ENCODE measurements around the gene SMAP1.

DNA sequence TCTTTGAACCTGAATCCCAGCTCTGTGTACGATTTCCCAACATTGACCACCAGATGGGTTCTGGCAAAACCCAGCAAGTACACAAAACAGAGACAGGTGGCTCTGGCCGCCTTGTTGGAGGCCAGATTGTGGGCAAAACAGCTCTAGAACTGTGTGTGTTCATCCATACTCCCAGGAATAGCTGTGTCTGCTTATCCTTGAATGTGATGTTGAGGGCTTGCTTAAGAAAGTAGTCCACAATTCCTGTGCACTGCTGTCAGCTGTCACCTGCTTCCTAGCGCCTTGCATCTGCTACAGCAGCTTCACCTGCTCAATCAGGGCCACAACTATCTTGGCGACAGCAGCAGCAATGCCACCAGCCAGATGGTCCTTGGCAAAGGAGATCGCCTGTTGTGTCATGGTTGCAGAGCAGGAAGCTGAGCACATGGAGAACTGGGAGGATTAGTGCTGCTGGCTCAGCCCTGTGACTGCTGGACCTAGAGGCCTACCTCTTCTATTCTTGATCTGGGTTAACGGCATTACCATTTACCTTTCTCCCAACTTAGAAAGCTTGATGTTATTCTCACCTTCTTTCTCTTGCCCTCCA is 3.7 kb upstream of the SMAP1 start:
- TF ChIP-seq, protein P1, sequence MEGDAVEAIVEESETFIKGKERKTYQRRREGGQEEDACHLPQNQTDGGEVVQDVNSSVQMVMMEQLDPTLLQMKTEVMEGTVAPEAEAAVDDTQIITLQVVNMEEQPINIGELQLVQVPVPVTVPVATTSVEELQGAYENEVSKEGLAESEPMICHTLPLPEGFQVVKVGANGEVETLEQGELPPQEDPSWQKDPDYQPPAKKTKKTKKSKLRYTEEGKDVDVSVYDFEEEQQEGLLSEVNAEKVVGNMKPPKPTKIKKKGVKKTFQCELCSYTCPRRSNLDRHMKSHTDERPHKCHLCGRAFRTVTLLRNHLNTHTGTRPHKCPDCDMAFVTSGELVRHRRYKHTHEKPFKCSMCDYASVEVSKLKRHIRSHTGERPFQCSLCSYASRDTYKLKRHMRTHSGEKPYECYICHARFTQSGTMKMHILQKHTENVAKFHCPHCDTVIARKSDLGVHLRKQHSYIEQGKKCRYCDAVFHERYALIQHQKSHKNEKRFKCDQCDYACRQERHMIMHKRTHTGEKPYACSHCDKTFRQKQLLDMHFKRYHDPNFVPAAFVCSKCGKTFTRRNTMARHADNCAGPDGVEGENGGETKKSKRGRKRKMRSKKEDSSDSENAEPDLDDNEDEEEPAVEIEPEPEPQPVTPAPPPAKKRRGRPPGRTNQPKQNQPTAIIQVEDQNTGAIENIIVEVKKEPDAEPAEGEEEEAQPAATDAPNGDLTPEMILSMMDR (IDR thresholded peaks at IDR 0.05 in 8 of 11, conservative IDR thresholded peaks at IDR 0.05 in 3 of 11): no peak
- TF ChIP-seq POLR2A (IDR thresholded peaks at IDR 0.05): no peak

All from spleen (tissue), 7 donors.